Activated CD4-positive, alpha-beta T cell treated with anti-CD3 and anti-CD28 coated beads, Interleukin-2, amount 10 ng/mL, durations not matched to agents 24 days and 14 days (primary cell): ENCODE results near the gene PGAP6. TPM values are rescaled to one million over a fixed set of nuclear protein-coding genes. Genes with fewer than 3 reads are reported as not detected.
"Not testable (repeated sequence)": the region's sequence is repeated elsewhere in the genome, so short reads cannot be mapped to it uniquely, and the experiment has no call there.

ENCODE experiments used
- DNase-seq: peaks from one replicate; pipeline ENCODE4 v3.0.0; 2022
- H3K27ac Mint-ChIP-seq: one replicate; pipeline ENCODE4 v1.8.0; 2022; ENCODE audit warnings: mild to moderate bottlenecking, mixed read lengths
- H3K27me3 Mint-ChIP-seq: one replicate; pipeline ENCODE4 v1.8.0; 2022; ENCODE audit warnings: mixed read lengths
- H3K36me3 Mint-ChIP-seq: one replicate; pipeline ENCODE4 v1.8.0; 2022; ENCODE audit warnings: low read depth, mild to moderate bottlenecking, mixed read lengths
- H3K4me1 Mint-ChIP-seq: one replicate; pipeline ENCODE4 v1.8.0; 2021; ENCODE audit warnings: mixed read lengths
- H3K4me3 Mint-ChIP-seq: one replicate; pipeline ENCODE4 v1.8.0; 2022; ENCODE audit warnings: mild to moderate bottlenecking, moderate library complexity, mixed read lengths
- H3K9me3 Mint-ChIP-seq: one replicate; pipeline ENCODE4 v1.8.0; 2021; ENCODE audit warnings: mixed read lengths
- intact Hi-C: fragments of 100-400 bp; cut with micrococcal nuclease; formaldehyde crosslinking; loops from one replicate; pipeline ENCODE4 v1.15.1; 2023
- total RNA-seq: library from RNA; stranded (reverse); gene quantifications from 2 replicates; pipeline ENCODE4 v1.2.3, GENCODE V29; 2022

PGAP6 gene
- total RNA-seq, 1 donor from 2014 or later, result 37.8 TPM

DNA sequence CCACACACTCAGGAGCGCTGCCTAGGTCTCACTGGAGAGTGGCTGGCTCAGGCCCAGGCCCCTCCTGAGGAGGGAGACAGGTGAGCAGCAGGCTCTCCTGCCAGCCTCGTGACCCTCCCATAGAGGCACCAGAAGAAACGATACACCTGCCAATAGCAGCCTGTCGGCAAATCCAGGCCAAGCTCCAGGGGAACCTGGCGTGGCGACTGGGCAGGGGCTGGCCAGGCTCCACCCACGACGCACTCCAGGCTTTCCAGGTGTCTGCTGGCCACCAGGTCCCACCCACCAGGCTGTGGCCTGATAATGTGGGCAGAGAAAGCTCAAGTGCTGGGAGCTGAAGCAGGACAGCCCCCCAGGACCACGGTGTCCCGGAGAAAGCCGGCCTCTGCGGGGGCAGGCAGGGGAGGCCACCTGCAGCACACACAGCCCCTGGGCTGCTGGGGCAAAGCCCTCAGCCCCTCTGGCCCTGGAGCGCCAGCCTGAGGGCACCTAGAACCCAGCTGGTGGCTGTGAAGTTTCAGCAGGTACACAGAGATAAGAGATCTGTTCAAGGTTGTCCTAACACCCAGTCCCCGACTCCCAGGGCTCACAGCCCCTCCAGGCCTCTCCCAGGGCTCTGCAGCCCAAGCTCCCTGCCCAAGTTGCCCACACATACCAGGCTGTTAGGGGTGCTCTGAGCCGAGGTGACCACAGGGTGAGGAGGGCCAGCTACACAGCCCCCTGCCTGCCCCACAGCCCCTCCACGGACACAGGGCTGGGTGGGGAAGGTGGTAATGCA lies 2.4 kb downstream of the PGAP6 start:
- Mint-ChIP-seq H3K27ac (no peak overlapping the region), H3K4me1 (peaks cover 12% of the 10 kb centered on the region), H3K36me3 (no peaks in the 10 kb centered on the region), H3K4me3 (no peak overlapping the region), H3K27me3 (peaks cover 4% of the 10 kb centered on the region), H3K9me3 (no peaks in the 10 kb centered on the region)
- DNase-seq, result no peak
- intact Hi-C loops, result no loop called here

- no peaks in the 10 kb centered on the region for H3K36me3 Mint-ChIP-seq
- no peak overlapping the region for H3K4me3 Mint-ChIP-seq
- H3K4me1 Mint-ChIP-seq, result peaks cover 12% of the 10 kb centered on the region
- peaks cover 4% of the 10 kb centered on the region for H3K27me3 Mint-ChIP-seq
- no peak overlapping the region for H3K27ac Mint-ChIP-seq
- H3K9me3 Mint-ChIP-seq, result no peaks in the 10 kb centered on the region
- intact Hi-C loops, result no loop called here
- DNase-seq, result no peak
Measured at GRCh38 chr16:378821-379182, 3.0 kb downstream of the PGAP6 start.

DNA sequence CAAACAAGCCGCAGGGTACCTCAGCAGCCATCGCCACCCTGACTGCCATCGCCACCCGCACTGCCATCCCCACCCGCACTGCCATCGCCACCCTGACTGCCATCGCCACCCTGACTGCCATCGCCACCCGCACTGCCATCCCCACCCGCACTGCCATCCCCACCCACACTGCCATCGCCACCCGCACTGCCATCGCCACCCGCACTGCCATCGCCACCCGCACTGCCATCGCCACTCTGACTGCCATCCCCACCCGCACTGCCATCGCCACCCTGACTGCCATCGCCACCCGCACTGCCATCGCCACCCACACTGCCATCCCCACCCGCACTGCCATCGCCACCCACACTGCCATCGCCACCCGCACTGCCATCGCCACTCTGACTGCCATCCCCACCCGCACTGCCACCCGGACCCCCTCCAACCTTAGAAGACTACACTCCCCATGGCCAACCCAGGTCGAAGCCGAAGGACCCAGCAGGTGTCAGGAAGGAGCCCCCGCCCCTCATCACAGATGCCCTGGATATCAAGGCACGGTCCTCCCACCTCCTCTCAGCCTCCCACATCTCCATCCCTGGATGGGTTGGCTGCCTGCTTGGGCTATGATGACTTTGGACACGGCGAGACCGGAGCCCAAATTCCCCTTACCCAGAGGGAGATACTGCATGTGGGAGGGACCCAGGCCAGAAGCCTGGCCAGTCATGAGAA lies 3.5 kb downstream of the PGAP6 start:
- H3K36me3 Mint-ChIP-seq, H3K9me3 Mint-ChIP-seq, H3K27ac Mint-ChIP-seq, H3K4me3 Mint-ChIP-seq, H3K27me3 Mint-ChIP-seq, intact Hi-C loops, DNase-seq, H3K4me1 Mint-ChIP-seq: not testable (repeated sequence)

DNA sequence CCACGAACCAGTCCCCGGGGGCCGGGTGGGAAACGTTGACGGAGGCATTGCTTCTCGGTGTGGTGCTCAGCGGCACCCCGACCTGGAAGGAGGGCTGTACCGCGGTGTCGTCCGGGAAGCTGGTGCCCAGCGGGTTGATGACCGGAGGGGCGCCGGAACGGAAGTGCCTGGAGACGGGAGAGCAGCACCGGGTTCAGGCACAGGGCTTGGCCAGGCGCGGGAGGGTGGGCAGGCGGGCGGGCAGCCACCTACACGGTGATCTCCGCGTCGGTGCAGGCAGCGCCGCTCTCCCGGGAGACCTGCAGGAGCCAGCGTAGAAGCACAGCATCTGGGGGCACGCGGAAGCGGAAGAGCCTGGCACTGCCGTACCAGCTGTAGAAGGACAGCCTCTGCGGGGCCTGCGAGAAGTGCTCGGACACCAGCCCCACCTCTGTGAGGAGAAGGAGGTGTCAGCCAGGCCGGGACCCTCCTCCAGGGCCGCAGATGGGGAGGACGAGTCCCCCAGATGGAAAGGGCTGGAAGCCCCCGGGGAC lies 4.3 kb downstream of the PGAP6 start:
- H3K27me3 Mint-ChIP-seq, result no peaks in the 10 kb centered on the region
- intact Hi-C loops, result no loop called here
- peaks cover 4% of the 10 kb centered on the region for H3K4me1 Mint-ChIP-seq

DNA sequence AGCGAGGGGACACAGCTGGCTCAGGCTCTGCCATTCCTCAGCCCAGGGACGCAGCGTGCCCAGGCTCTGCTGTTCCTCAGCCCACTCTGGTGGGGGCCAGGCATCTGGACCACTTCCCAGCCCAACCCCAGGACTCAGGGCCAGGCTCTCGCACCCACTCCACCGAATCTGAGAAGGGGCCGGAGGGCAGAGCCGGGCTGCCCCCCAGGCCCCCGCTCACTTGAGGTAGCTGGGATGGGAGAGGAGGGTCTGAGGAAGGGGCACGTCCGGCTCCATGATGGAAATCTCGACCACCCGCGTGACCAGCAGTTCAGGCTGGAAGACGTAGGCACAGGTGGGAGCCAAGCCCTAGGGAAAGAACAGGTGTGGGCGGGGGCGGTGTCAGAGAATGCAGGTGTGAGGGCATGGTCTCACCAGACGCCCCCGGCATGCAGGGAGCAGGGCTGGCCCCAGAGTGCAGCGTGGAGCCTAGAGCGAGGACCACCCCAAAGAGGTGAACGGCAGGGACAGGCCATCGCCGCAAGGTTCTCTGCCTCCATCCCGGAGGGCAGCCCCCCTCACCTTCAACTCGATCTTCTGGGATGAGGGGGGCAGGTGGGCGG lies 4.9 kb downstream of the PGAP6 start:
- intact Hi-C loops, result no loop called here
- H3K27ac Mint-ChIP-seq, result no peak overlapping the region
- no peak for DNase-seq

More for the DNA sequence above, 4.3 kb downstream of the PGAP6 start:
- Mint-ChIP-seq H3K4me3 (no peak overlapping the region), H3K27ac (no peak overlapping the region), H3K9me3 (no peaks in the 10 kb centered on the region), H3K36me3 (no peaks in the 10 kb centered on the region)
- DNase-seq, result no peak

GRCh38 chr16:375927-376816 lies 5.6 kb downstream of the PGAP6 start:
- DNase-seq, result no peak
- Mint-ChIP-seq H3K27ac (no peak overlapping the region), H3K36me3 (no peaks in the 10 kb centered on the region), H3K4me3 (no peak overlapping the region), H3K4me1 (peaks cover 2% of the 10 kb centered on the region), H3K9me3 (no peaks in the 10 kb centered on the region), H3K27me3 (no peaks in the 10 kb centered on the region)
- intact Hi-C loops, result no loop called here

More for the DNA sequence above, 4.9 kb downstream of the PGAP6 start:
- no peaks in the 10 kb centered on the region for H3K9me3 Mint-ChIP-seq
- H3K27me3 Mint-ChIP-seq, result no peaks in the 10 kb centered on the region
- H3K4me1 Mint-ChIP-seq, result peaks cover 2% of the 10 kb centered on the region
- no peak overlapping the region for H3K4me3 Mint-ChIP-seq
- H3K36me3 Mint-ChIP-seq, result no peaks in the 10 kb centered on the region

- H3K27me3 Mint-ChIP-seq, result no peaks in the 10 kb centered on the region
- intact Hi-C loops, result no loop called here
- H3K4me3 Mint-ChIP-seq, result no peak overlapping the region
- peaks cover 4% of the 10 kb centered on the region for H3K36me3 Mint-ChIP-seq
- H3K27ac Mint-ChIP-seq, result no peak overlapping the region
- DNase-seq, result no peak
- peaks cover 9% of the 10 kb centered on the region for H3K4me1 Mint-ChIP-seq
- no peaks in the 10 kb centered on the region for H3K9me3 Mint-ChIP-seq
Measured at GRCh38 chr16:375212-375611, 6.6 kb downstream of the PGAP6 start.

DNA sequence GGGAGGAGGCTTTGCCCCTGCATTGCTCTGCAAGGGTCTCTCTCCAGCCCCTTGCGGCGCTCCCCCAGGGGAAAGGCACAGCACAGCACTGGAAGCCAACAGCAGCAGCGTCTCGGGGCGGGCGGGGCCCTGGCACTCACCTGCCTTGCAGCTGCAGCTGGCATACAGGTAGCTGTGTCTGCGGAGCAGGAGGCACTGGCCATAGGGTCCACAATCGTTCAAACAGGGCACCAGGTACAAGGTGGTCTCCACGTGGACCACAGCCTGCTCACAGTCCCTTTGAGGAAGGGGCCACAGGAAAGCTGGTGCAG lies 7.2 kb downstream of the PGAP6 start:
- Mint-ChIP-seq H3K4me3 (no peak overlapping the region), H3K9me3 (no peaks in the 10 kb centered on the region), H3K36me3 (peaks cover 4% of the 10 kb centered on the region), H3K27ac (no peak overlapping the region), H3K27me3 (no peaks in the 10 kb centered on the region), H3K4me1 (peaks cover 7% of the 10 kb centered on the region)
- intact Hi-C loops, result no loop called here
- no peak for DNase-seq

GRCh38 chr16:373848-374615 lies 7.7 kb downstream of the PGAP6 start:
- no peak for DNase-seq
- Mint-ChIP-seq H3K27me3 (no peaks in the 10 kb centered on the region), H3K36me3 (peaks cover 5% of the 10 kb centered on the region), H3K4me1 (peaks cover 10% of the 10 kb centered on the region), H3K9me3 (no peaks in the 10 kb centered on the region), H3K4me3 (no peak overlapping the region), H3K27ac (no peak overlapping the region)
- intact Hi-C loops, result no loop called here

DNA sequence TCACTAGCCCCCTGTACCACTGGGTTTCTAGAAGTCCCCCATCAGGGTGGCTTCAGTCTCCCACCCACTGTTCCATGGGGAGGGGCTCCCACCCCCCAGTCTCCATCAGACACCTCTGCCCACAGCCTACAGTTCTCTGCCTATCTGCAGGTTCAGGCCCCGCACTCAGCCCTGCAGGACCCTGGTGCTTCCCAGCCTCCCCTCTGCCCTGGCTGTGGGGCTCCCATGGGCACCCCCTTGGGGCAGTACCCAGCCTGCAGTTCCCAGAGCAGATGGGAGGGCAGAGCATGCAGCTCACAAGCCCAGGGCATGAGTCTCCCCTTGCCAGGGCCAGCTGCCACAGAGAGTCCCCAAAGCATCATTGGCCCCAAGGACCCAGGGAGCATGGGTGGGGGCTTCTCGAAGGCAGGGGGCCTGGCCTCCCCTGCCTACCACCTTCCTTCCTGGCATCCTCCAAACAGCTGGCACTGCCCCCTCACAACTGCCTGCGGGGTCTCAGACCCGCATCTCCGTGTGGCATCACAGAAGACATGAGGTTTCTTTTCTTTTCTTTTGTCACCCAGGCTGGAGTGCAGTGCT lies 8.7 kb downstream of the PGAP6 start:
- intact Hi-C loops, result no loop called here
- H3K4me1 Mint-ChIP-seq, result peaks cover 10% of the 10 kb centered on the region

DNA sequence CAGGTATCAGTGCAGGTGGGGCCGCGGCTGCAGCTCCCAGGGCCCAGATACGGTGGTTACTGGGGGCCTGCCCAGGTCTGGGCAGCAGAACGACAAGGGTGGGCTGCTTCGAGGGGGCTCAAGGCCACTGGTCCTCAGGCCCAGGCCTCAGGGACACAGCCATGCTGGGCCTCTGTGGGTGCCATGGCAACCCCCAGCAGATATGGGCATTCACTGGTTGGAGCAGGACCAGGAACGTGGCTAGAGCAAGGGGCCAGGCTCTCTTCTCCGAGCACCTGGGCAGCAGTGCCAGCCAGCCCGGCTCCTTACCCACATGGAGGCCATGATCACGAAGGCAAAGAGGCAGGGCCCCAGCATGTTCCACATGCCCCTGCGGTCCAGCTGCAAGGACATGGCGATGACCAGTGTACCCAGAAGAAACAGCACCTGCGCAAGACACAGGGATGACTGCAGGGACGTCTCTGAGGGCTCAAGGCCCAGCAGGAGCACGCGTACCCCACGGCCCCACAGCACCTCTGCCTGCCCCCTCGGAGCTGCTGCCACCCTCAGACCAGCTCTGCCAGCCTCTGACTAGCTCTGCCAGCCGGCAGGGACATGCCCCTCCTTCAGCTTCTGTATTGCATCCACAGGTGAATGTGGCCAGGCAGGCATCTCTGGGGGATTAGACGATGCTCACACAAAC lies 9.3 kb downstream of the PGAP6 start:
- H3K4me1 Mint-ChIP-seq, result peaks cover 10% of the 10 kb centered on the region
- DNase-seq, result no peak
- no peak overlapping the region for H3K4me3 Mint-ChIP-seq
- peaks cover 6% of the 10 kb centered on the region for H3K36me3 Mint-ChIP-seq
- H3K27me3 Mint-ChIP-seq, result no peaks in the 10 kb centered on the region
- no peak overlapping the region for H3K27ac Mint-ChIP-seq
- no peaks in the 10 kb centered on the region for H3K9me3 Mint-ChIP-seq
- intact Hi-C loops, result no loop called here

More for the DNA sequence above, 8.7 kb downstream of the PGAP6 start:
- no peak for DNase-seq
- no peak overlapping the region for H3K4me3 Mint-ChIP-seq
- H3K9me3 Mint-ChIP-seq, result no peaks in the 10 kb centered on the region
- no peaks in the 10 kb centered on the region for H3K27me3 Mint-ChIP-seq
- H3K27ac Mint-ChIP-seq, result no peak overlapping the region
- H3K36me3 Mint-ChIP-seq, result peaks cover 6% of the 10 kb centered on the region

DNA sequence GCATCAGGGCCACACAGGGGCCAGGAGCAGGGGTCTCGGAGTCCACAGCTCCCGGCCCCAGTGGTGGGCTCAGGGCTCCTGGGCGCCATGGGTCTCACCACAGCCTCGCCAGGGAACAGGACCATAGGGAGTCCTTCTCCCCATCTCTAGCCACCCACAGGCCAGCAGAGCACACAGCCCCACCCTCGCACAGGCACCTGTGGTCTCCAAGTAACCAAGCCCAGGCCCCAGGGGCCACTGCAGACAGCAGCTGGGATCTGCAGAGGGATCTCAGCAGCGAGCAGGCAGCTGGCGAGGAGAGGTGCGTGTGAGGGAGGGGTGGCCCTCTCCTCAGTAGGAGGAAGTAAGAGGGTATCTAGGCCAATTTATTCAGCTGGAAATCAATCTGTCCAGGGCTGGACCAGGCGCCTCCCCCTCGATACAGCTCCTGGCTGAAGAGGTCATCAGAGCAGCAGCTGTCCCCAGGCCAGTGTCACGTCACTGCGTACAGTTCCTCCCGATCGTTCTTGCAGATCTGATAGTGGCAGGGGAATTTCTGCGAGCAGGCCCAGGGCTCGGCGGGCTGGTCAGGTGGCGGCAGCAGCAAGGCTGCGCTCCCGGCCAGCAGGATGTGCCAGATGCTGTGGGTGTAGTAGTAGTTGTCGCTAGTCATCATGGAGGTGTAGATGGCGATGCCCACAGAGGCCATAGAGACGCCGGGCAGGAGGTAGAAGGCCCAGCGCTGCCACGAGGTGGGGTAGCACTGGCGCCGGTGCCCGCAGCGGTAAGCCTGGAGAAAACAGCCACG lies 10.1 kb downstream of the PGAP6 start:
- Mint-ChIP-seq H3K9me3 (no peaks in the 10 kb centered on the region), H3K4me3 (no peak overlapping the region), H3K36me3 (peaks cover 9% of the 10 kb centered on the region), H3K27me3 (no peaks in the 10 kb centered on the region), H3K27ac (no peak overlapping the region), H3K4me1 (peaks cover 10% of the 10 kb centered on the region)
- DNase-seq, result no peak
- intact Hi-C loops, result no loop called here
